ENCODE results near the gene PAQR6. TPM values are rescaled to one million over a fixed set of nuclear protein-coding genes. Genes with fewer than 3 reads are reported as not detected.

Gene PAQR6
- polyA plus RNA-seq, 4 donors = 3.0 to 8.7 (median 5.5) TPM

DNA sequence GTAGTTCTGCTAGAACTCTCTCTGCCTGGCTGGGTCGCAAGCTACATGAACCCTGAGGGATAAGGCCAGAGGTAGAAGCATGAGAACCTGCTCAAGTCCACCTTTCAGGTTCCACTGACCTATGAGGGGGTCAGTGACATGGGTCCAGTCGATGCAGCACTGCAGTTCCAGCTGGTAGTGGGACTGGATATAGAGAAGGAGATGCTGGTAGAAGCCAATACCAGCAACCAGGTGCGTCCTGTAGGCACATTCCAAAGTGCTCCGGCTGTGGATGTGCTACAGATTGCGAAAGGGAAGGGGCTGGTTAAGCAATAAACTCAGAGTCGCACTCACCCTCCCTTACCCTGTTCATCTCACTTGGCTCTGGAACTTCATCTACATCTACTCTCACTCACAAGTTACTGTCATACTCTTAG, 29.1 kb upstream of the PAQR6 start:
- H3K36me3 ChIP-seq (ENCODE audit: control insufficient read depth in 3 of 3, insufficient read depth in 2 of 3, low read depth in 1 of 3, low read length in 3 of 3) = peaks cover 32 to 63% (median 38%) of the 10 kb centered on the region in 3 donors
- FAIRE-seq (no peak), DNase-seq (no peak)
- H3K9me3 ChIP-seq (ENCODE audit: control insufficient read depth in 2 of 2, insufficient read depth in 1 of 2, low read depth in 1 of 2, low read length in 1 of 2) = no peaks in the 10 kb centered on the region
- WGBS, 3 donors = 63 to 83% (median 79%) methylated on average over 6 of the region's 6 CpGs
- H3K4me1 ChIP-seq (ENCODE audit: control insufficient read depth in 3 of 3, insufficient read depth in 2 of 3, low read depth in 1 of 3, low read length in 2 of 3) = peaks cover 4 to 13% (median 5%) of the 10 kb centered on the region in 3 donors
- no peak overlapping the region for H3K27ac ChIP-seq (ENCODE audit: low read depth in 1 of 3, low read length in 2 of 3)
- H3K27me3 ChIP-seq (ENCODE audit: control insufficient read depth in 3 of 3, insufficient read depth in 3 of 3, low read length in 3 of 3) = no peaks in the 10 kb centered on the region
- H3K4me3 ChIP-seq (ENCODE audit: low read depth in 1 of 3, low read length in 3 of 3) = no peak overlapping the region

- Histone ChIP-seq H3K27me3 (ENCODE audit: control insufficient read depth in 3 of 3, insufficient read depth in 3 of 3, low read length in 3 of 3) (no peaks in the 10 kb centered on the region), H3K36me3 (ENCODE audit: control insufficient read depth in 3 of 3, insufficient read depth in 2 of 3, low read depth in 1 of 3, low read length in 3 of 3) (peaks cover 32 to 65% (median 40%) of the 10 kb centered on the region in 3 donors), H3K4me1 (ENCODE audit: control insufficient read depth in 3 of 3, insufficient read depth in 2 of 3, low read depth in 1 of 3, low read length in 2 of 3) (peaks cover 4 to 9% (median 5%) of the 10 kb centered on the region in 3 donors), H3K27ac (ENCODE audit: low read depth in 1 of 3, low read length in 2 of 3) (no peak overlapping the region), H3K9me3 (ENCODE audit: control insufficient read depth in 2 of 2, insufficient read depth in 1 of 2, low read depth in 1 of 2, low read length in 1 of 2) (no peaks in the 10 kb centered on the region), H3K4me3 (ENCODE audit: low read depth in 1 of 3, low read length in 3 of 3) (no peak overlapping the region)
- DNase-seq = no peak
- FAIRE-seq = no peak
These were observed 28.7 kb upstream of the PAQR6 start for GRCh38 chr1:156276532-156276931.

DNA sequence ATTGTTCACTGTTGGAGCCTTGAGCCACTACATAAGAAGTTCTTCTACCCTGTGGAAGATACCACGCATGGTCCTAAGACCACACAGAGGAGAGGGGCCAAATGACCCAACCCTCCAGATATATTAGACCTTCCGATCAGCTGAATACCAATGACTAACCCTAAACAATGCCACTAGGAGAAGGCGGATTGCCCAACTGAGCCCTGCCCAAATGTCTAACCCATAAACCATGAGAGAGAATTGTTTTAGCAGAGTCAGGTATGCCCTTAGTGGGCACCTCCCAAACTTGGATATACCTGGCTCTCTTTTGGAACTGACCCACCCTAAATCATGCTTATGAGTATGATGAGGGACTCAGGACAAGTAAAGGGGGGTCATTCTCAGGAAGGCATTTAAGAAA, 22.5 kb upstream of the PAQR6 start:
- DNase-seq (no peak), FAIRE-seq (no peak)
- Histone ChIP-seq H3K27me3 (ENCODE audit: control insufficient read depth in 3 of 3, insufficient read depth in 3 of 3, low read length in 3 of 3) (no peaks in the 10 kb centered on the region), H3K4me1 (ENCODE audit: control insufficient read depth in 3 of 3, insufficient read depth in 2 of 3, low read depth in 1 of 3, low read length in 2 of 3) (no peaks in the 10 kb centered on the region), H3K9me3 (ENCODE audit: control insufficient read depth in 2 of 2, insufficient read depth in 1 of 2, low read depth in 1 of 2, low read length in 1 of 2) (no peaks in the 10 kb centered on the region), H3K4me3 (ENCODE audit: low read depth in 1 of 3, low read length in 3 of 3) (no peak overlapping the region), H3K36me3 (ENCODE audit: control insufficient read depth in 3 of 3, insufficient read depth in 2 of 3, low read depth in 1 of 3, low read length in 3 of 3) (peaks cover 40 to 81% (median 44%) of the 10 kb centered on the region in 3 donors), H3K27ac (ENCODE audit: low read depth in 1 of 3, low read length in 2 of 3) (no peak overlapping the region)
- 97% methylated on average over 3 of the region's 3 CpGs for WGBS, 3 donors

GRCh38 chr1:156268336-156268735, 20.5 kb upstream of the PAQR6 start:
- FAIRE-seq (no peak), DNase-seq (no peak)
- Histone ChIP-seq H3K4me3 (ENCODE audit: low read depth in 1 of 3, low read length in 3 of 3) (no peak overlapping the region), H3K4me1 (ENCODE audit: control insufficient read depth in 3 of 3, insufficient read depth in 2 of 3, low read depth in 1 of 3, low read length in 2 of 3) (no peaks in the 10 kb centered on the region), H3K36me3 (ENCODE audit: control insufficient read depth in 3 of 3, insufficient read depth in 2 of 3, low read depth in 1 of 3, low read length in 3 of 3) (peaks cover 34 to 77% (median 37%) of the 10 kb centered on the region in 3 donors), H3K27me3 (ENCODE audit: control insufficient read depth in 3 of 3, insufficient read depth in 3 of 3, low read length in 3 of 3) (no peaks in the 10 kb centered on the region), H3K9me3 (ENCODE audit: control insufficient read depth in 2 of 2, insufficient read depth in 1 of 2, low read depth in 1 of 2, low read length in 1 of 2) (no peaks in the 10 kb centered on the region), H3K27ac (ENCODE audit: low read depth in 1 of 3, low read length in 2 of 3) (no peak overlapping the region)
- WGBS, 3 donors = 83 to 94% (median 92%) methylated on average over 4 of the region's 4 CpGs

- no peak for DNase-seq
- Histone ChIP-seq H3K4me1 (ENCODE audit: control insufficient read depth in 3 of 3, insufficient read depth in 2 of 3, low read depth in 1 of 3, low read length in 2 of 3) (no peaks in the 10 kb centered on the region), H3K9me3 (ENCODE audit: control insufficient read depth in 2 of 2, insufficient read depth in 1 of 2, low read depth in 1 of 2, low read length in 1 of 2) (no peaks in the 10 kb centered on the region), H3K36me3 (ENCODE audit: control insufficient read depth in 3 of 3, insufficient read depth in 2 of 3, low read depth in 1 of 3, low read length in 3 of 3) (peaks cover 29 to 80% (median 39%) of the 10 kb centered on the region in 3 donors), H3K27ac (ENCODE audit: low read depth in 1 of 3, low read length in 2 of 3) (no peak overlapping the region), H3K4me3 (ENCODE audit: low read depth in 1 of 3, low read length in 3 of 3) (no peak overlapping the region), H3K27me3 (ENCODE audit: control insufficient read depth in 3 of 3, insufficient read depth in 3 of 3, low read length in 3 of 3) (no peaks in the 10 kb centered on the region)
- 87 to 91% (median 90%) methylated on average over 11 to 13 of the region's 13 CpGs for WGBS, 3 donors
- no peak for FAIRE-seq
These were observed 18.2 kb upstream of the PAQR6 start for GRCh38 chr1:156266051-156266450.

DNA sequence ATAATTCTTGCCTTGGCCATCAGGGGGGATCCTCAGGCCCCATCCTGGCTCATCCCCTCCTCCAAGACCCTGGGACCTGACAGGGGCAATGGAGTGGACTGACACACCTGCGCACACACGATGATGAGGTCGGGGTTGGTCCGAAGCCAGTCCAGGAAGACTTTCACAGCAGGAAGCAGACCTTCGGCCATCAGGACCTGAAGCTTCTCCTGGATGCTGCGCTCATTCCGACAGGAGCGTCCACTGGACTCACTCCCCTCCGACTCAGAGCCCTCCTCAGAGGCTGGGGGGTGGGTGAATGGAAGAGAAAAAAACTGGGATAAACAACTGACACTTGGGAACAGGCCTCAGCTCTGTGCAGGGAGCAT, 15.4 kb upstream of the PAQR6 start:
- Histone ChIP-seq H3K27ac (ENCODE audit: low read depth in 1 of 3, low read length in 2 of 3) (no peak overlapping the region), H3K4me1 (ENCODE audit: control insufficient read depth in 3 of 3, insufficient read depth in 2 of 3, low read depth in 1 of 3, low read length in 2 of 3) (no peaks in the 10 kb centered on the region), H3K36me3 (ENCODE audit: control insufficient read depth in 3 of 3, insufficient read depth in 2 of 3, low read depth in 1 of 3, low read length in 3 of 3) (peaks cover 43 to 92% (median 55%) of the 10 kb centered on the region in 3 donors), H3K4me3 (ENCODE audit: low read depth in 1 of 3, low read length in 3 of 3) (no peak overlapping the region), H3K9me3 (ENCODE audit: control insufficient read depth in 2 of 2, insufficient read depth in 1 of 2, low read depth in 1 of 2, low read length in 1 of 2) (no peaks in the 10 kb centered on the region), H3K27me3 (ENCODE audit: control insufficient read depth in 3 of 3, insufficient read depth in 3 of 3, low read length in 3 of 3) (no peaks in the 10 kb centered on the region)
- FAIRE-seq = no peak
- no peak for DNase-seq
- WGBS, 3 donors = 84 to 94% (median 90%) methylated on average over 9 of the region's 9 CpGs

DNA sequence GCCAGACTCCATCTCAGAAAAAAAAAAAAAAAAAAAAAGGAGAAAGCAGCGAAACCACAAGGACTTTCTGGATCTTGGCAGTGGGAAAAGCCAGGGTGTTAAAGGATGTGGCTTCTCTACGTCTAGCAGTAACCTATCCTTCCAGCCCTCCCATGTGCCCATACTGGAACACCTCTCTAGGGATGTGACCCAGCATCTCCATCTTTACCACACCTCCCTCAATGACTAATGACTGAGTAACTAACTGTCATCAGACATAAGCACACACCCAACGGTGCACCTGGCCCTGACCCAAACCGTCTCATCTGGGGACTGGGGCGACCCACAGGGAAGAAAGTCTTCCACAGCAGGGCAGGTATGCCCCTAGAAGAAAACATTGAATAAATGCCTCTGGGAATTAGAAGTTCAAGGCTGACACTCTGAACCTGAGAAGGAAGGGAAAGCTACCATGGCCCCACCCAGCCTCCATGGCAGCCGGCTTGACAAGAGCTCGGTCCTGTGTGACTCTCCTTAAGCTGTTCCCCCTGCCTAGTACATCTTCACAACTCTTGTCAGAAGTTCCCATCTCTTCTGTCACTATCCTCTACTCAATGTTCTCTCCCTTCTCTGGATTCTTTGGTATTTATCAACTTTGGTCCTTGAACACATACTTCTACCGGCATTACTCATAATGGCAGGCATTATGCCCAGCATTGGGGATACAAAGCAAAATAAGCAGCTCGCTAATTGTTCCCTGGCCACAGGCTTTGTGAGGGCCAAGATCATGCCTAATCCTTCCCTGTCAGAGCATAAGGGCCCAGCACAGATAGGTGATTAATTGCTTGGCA, 14.8 kb upstream of the PAQR6 start:
- FAIRE-seq = no peak

DNA sequence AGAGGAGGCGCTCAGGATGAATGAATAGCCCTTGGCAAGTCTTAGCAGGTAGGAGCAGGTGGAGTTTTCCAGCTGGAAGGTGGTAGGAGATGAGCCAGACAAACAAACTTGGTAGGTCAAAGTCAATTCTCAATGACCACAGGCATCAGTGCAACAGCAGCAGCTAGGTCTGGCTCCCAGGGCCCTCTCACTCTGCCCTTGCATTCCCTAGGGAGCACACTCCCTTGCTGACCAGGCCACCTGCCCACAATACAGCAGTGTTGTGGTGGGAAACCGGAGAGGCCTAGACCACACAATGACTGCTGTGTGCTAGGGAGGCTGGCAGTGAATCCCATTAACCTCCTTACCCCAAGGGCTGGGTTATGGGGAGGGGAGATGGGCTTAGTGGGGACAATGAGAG, 13.0 kb upstream of the PAQR6 start:
- no peaks in the 10 kb centered on the region for H3K4me1 ChIP-seq (ENCODE audit: control insufficient read depth in 3 of 3, insufficient read depth in 2 of 3, low read depth in 1 of 3, low read length in 2 of 3)
- H3K36me3 ChIP-seq (ENCODE audit: control insufficient read depth in 3 of 3, insufficient read depth in 2 of 3, low read depth in 1 of 3, low read length in 3 of 3) = peaks cover 39 to 91% (median 46%) of the 10 kb centered on the region in 3 donors
- no peak overlapping the region for H3K4me3 ChIP-seq (ENCODE audit: low read depth in 1 of 3, low read length in 3 of 3)
- DNase-seq (no peak), FAIRE-seq (no peak)
- no peaks in the 10 kb centered on the region for H3K27me3 ChIP-seq (ENCODE audit: control insufficient read depth in 3 of 3, insufficient read depth in 3 of 3, low read length in 3 of 3)
- no peak overlapping the region for H3K27ac ChIP-seq (ENCODE audit: low read depth in 1 of 3, low read length in 2 of 3)
- WGBS, 3 donors = 87 to 100% (median 95%) methylated on average over 2 of the region's 2 CpGs
- no peaks in the 10 kb centered on the region for H3K9me3 ChIP-seq (ENCODE audit: control insufficient read depth in 2 of 2, insufficient read depth in 1 of 2, low read depth in 1 of 2, low read length in 1 of 2)

More for the DNA sequence above, 14.8 kb upstream of the PAQR6 start:
- H3K4me1 ChIP-seq (ENCODE audit: control insufficient read depth in 3 of 3, insufficient read depth in 2 of 3, low read depth in 1 of 3, low read length in 2 of 3) = no peaks in the 10 kb centered on the region
- no peak overlapping the region for H3K27ac ChIP-seq (ENCODE audit: low read depth in 1 of 3, low read length in 2 of 3)
- H3K36me3 ChIP-seq (ENCODE audit: control insufficient read depth in 3 of 3, insufficient read depth in 2 of 3, low read depth in 1 of 3, low read length in 3 of 3) = peaks cover 39 to 92% (median 59%) of the 10 kb centered on the region in 3 donors
- no peak for DNase-seq
- no peak overlapping the region for H3K4me3 ChIP-seq (ENCODE audit: low read depth in 1 of 3, low read length in 3 of 3)
- WGBS, 3 donors = 84 to 86% (median 85%) methylated on average over 9 of the region's 9 CpGs
- no peaks in the 10 kb centered on the region for H3K27me3 ChIP-seq (ENCODE audit: control insufficient read depth in 3 of 3, insufficient read depth in 3 of 3, low read length in 3 of 3)
- no peaks in the 10 kb centered on the region for H3K9me3 ChIP-seq (ENCODE audit: control insufficient read depth in 2 of 2, insufficient read depth in 1 of 2, low read depth in 1 of 2, low read length in 1 of 2)

GRCh38 chr1:156259805-156260204, 11.9 kb upstream of the PAQR6 start:
- Histone ChIP-seq H3K27ac (ENCODE audit: low read depth in 1 of 3, low read length in 2 of 3) (no peak overlapping the region), H3K9me3 (ENCODE audit: control insufficient read depth in 2 of 2, insufficient read depth in 1 of 2, low read depth in 1 of 2, low read length in 1 of 2) (no peaks in the 10 kb centered on the region), H3K36me3 (ENCODE audit: control insufficient read depth in 3 of 3, insufficient read depth in 2 of 3, low read depth in 1 of 3, low read length in 3 of 3) (peaks cover 34 to 90% (median 44%) of the 10 kb centered on the region in 3 donors), H3K4me3 (ENCODE audit: low read depth in 1 of 3, low read length in 3 of 3) (no peak overlapping the region), H3K4me1 (ENCODE audit: control insufficient read depth in 3 of 3, insufficient read depth in 2 of 3, low read depth in 1 of 3, low read length in 2 of 3) (no peaks in the 10 kb centered on the region), H3K27me3 (ENCODE audit: control insufficient read depth in 3 of 3, insufficient read depth in 3 of 3, low read length in 3 of 3) (no peaks in the 10 kb centered on the region)
- DNase-seq = no peak
- 76 to 90% (median 80%) methylated on average over 3 of the region's 3 CpGs for WGBS, 3 donors
- FAIRE-seq = no peak

All from small intestine (tissue), 7 donors.